Liver (tissue), 9 donors: ENCODE measurements around the gene MTHFD2L. TPM values are rescaled to one million over a fixed set of nuclear protein-coding genes. Genes with fewer than 3 reads are reported as not detected.

ENCODE experiments used
- DNase-seq: peaks from one replicate; pipeline ENCODE4 v3.0.0-alpha.2; 2017; ENCODE audit warnings: low spot score
- H3K27ac ChIP-seq, 2 donors: one replicate each; pipeline ENCODE4 v1.7.0; 2013; ENCODE audit warnings: inconsistent platforms in 2 of 2, low read length in 2 of 2, control low read depth in 1 of 2, low read depth in 1 of 2, mild to moderate bottlenecking in 1 of 2
- H3K27me3 ChIP-seq, 4 donors: one replicate each; pipeline versions ENCODE4 v1.6.1 to v1.7.0; 2013; ENCODE audit warnings: low read length in 3 of 4, inconsistent platforms in 1 of 4, mild to moderate bottlenecking in 1 of 4, moderate library complexity in 1 of 4; ENCODE audit not compliant: control insufficient read depth in 4 of 4, insufficient read depth in 4 of 4
- H3K36me3 ChIP-seq, 4 donors: one replicate each; pipeline versions ENCODE4 v1.6.1 to v1.7.0; 2013; ENCODE audit warnings: low read length in 3 of 4, mild to moderate bottlenecking in 3 of 4, low read depth in 1 of 4, moderate library complexity in 1 of 4; ENCODE audit not compliant: control insufficient read depth in 4 of 4, insufficient read depth in 3 of 4
- H3K4me1 ChIP-seq, 4 donors: one replicate each; pipeline versions ENCODE4 v1.6.1 to v1.7.0; 2013; ENCODE audit warnings: low read length in 3 of 4, mild to moderate bottlenecking in 3 of 4, moderate library complexity in 1 of 4; ENCODE audit not compliant: control insufficient read depth in 4 of 4, insufficient read depth in 4 of 4
- H3K4me3 ChIP-seq, 3 donors: one replicate each; pipeline versions ENCODE4 v1.6.1 to v1.7.0; 2013; ENCODE audit warnings: low read length in 3 of 3, control low read depth in 1 of 3, low read depth in 1 of 3, mild to moderate bottlenecking in 1 of 3
- H3K9ac ChIP-seq, 2 donors: one replicate each; pipeline ENCODE4 v1.7.0; 2013; ENCODE audit warnings: low read length in 2 of 2, mild to moderate bottlenecking in 2 of 2, moderate library complexity in 2 of 2, control low read depth in 1 of 2, low read depth in 1 of 2
- H3K9me3 ChIP-seq, 4 donors: one replicate each; pipeline versions ENCODE4 v1.6.1 to v1.7.0; 2013; ENCODE audit warnings: low read length in 3 of 4; ENCODE audit not compliant: control insufficient read depth in 4 of 4
- EGR1 ChIP-seq, 2 donors: IDR thresholded peaks; 2 replicates each; pipeline ENCODE4 v1.6.1; 2016 to 2018; ENCODE audit warnings: antibody characterized with exemption in 2 of 2, low read depth in 2 of 2
- FOXA1 ChIP-seq: IDR thresholded peaks from 2 replicates; pipeline ENCODE4 v1.6.1; 2016; ENCODE audit warnings: antibody characterized with exemption
- FOXA2 ChIP-seq: IDR thresholded peaks from 2 replicates; pipeline ENCODE4 v1.6.1; 2016; ENCODE audit warnings: antibody characterized with exemption
- GABPA ChIP-seq, 2 donors: IDR thresholded peaks in 1 of 2; conservative IDR thresholded peaks in 1 of 2; 2 replicates each; pipeline ENCODE4 v1.6.1; 2016; ENCODE audit warnings: antibody characterized with exemption in 2 of 2, mild to moderate bottlenecking in 1 of 2, moderate library complexity in 1 of 2
- HNF4A ChIP-seq, 2 donors: conservative IDR thresholded peaks; 2 replicates each; pipeline ENCODE4 v1.6.1; 2016; ENCODE audit warnings: antibody characterized with exemption in 2 of 2, mild to moderate bottlenecking in 2 of 2
- HNF4G ChIP-seq: IDR thresholded peaks from 2 replicates; pipeline ENCODE4 v1.6.1; 2016; ENCODE audit warnings: antibody characterized with exemption
- JUND ChIP-seq, 2 donors: IDR thresholded peaks; 2 replicates each; pipeline ENCODE4 v1.6.1; 2016; ENCODE audit warnings: antibody characterized with exemption in 2 of 2
- NR2F2 ChIP-seq: IDR thresholded peaks from 2 replicates; pipeline ENCODE4 v1.6.1; 2016; ENCODE audit warnings: antibody characterized with exemption
- RAD21 ChIP-seq, 2 donors: IDR thresholded peaks; 2 replicates each; pipeline ENCODE4 v1.6.1; 2016; ENCODE audit warnings: antibody characterized with exemption in 2 of 2, mild to moderate bottlenecking in 2 of 2
- RXRA ChIP-seq, 2 donors: IDR thresholded peaks; 2 replicates each; pipeline ENCODE4 v1.6.1; 2017 to 2018; ENCODE audit warnings: antibody characterized with exemption in 2 of 2, mild to moderate bottlenecking in 1 of 2
- SP1 ChIP-seq: IDR thresholded peaks from 2 replicates; pipeline ENCODE4 v1.6.1; 2018; ENCODE audit warnings: antibody characterized with exemption, mild to moderate bottlenecking
- YY1 ChIP-seq: IDR thresholded peaks from 2 replicates; pipeline ENCODE4 v1.6.1; 2016; ENCODE audit warnings: antibody characterized with exemption, mild to moderate bottlenecking
- WGBS: extraction: QIAGEN DNeasy Blood & Tissue Kit; methylation state at CpG from one replicate; pipeline ENCODE4 v1.1.7; 2013; 5-methylcytosine and 5-hydroxymethylcytosine counted together
- polyA plus RNA-seq, 2 donors: library from polyadenylated mRNA; stranded (reverse) in 1 of 2; unstranded in 1 of 2; fragments of 200-250 nt in 1 of 2; fragments of >200 nt in 1 of 2; fragmentation: Nextera tagmentation in 1 of 2; extraction: Ambion mirVana in 1 of 2; gene quantifications; one replicate each; pipeline versions ENCODE4 v1.2.1 to v1.2.3, GENCODE V29; 2013 to 2015
- total RNA-seq, 2 donors: library from RNA; depleted of rRNA; stranded (reverse); fragments of >200 nt; gene quantifications; one replicate each; pipeline ENCODE4 v1.2.3, GENCODE V29; 2014
- TF ChIP-seq, protein P1 (sequence below): IDR thresholded peaks from 2 replicates; pipeline ENCODE4 v1.6.1; 2016; ENCODE audit warnings: antibody characterized with exemption, mild to moderate bottlenecking
- TF ChIP-seq, protein P2 (sequence below): IDR thresholded peaks from 2 replicates; pipeline ENCODE4 v1.6.1; 2016; ENCODE audit warnings: antibody characterized with exemption
- TF ChIP-seq, protein P3 (sequence below): IDR thresholded peaks from 2 replicates; pipeline ENCODE4 v1.6.1; 2016; ENCODE audit warnings: antibody characterized with exemption
- TF ChIP-seq, protein P4 (sequence below): fragments of 150-350 bp; IDR thresholded peaks from 2 replicates; pipeline ENCODE4 v1.5.1; 2017; ENCODE audit warnings: improper control_type of control experiment, low read depth, low read length; ENCODE audit not compliant: missing input control
- TF ChIP-seq, protein P5 (sequence below): IDR thresholded peaks from 2 replicates; pipeline ENCODE4 v1.6.1; 2016; ENCODE audit warnings: antibody characterized with exemption
- donor health status: healthy.
- donor health status: healthy.
- donor health status: healthy.
- donor health status: healthy.
- donor health status: healthy.

MTHFD2L gene
- total and polyA plus RNA-seq, 4 donors, result 7.4 to 51.5 (median 31.1) TPM

DNA sequence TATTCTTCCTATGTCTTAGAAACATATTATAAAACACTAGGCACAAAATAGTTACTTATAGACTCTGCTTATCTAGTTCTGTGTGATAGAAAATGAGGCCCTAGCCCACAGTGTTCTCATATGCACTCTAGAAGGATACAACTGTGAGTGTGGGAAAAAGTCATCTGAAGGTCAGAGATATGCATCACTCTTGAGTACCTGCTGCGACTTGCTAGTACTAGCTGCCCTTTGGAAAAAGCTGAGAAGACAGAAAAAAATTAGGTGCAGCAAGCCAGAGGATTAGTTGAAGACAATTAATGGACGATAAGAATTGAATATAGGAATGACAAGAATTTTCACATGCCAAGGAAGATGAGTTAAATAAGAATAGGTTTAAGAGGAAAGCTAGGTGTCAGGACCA is 61.3 kb downstream of the MTHFD2L start:
- H3K4me3 ChIP-seq, result no peak overlapping the region

DNA sequence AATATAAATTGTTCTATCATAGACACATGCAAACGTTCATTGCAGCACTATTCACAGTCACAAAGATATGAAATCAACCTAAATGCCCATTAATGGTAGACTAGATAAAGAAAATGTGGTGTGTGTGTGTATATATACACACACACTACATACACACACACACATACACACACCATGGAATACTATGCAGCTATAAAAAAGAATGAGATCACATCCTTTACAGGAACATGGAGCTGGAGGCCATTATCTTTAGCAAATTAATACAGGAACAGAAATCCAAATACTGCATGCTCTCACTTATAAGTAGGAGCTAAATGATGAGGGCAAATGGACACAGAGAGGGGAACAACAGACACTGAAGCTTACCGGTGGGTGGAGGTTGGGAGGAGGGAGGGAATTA is 65.2 kb downstream of the MTHFD2L start:
- no peaks in the 10 kb centered on the region for H3K27me3 ChIP-seq
- no peaks in the 10 kb centered on the region for H3K9me3 ChIP-seq
- H3K36me3 ChIP-seq, result peaks cover 0 to 4% (median 0%) of the 10 kb centered on the region in 4 donors
- 94% methylated on average over 2 of the region's 2 CpGs for WGBS
- no peak overlapping the region for H3K9ac ChIP-seq
- no peak overlapping the region for H3K27ac ChIP-seq
- TF ChIP-seq FOXA2 (no peak), HNF4A (conservative IDR thresholded peaks at IDR 0.05) (no peak), JUND (IDR thresholded peaks at IDR 0.05) (no peak), YY1 (no peak), HNF4G (no peak)
- TF ChIP-seq, protein P1, sequence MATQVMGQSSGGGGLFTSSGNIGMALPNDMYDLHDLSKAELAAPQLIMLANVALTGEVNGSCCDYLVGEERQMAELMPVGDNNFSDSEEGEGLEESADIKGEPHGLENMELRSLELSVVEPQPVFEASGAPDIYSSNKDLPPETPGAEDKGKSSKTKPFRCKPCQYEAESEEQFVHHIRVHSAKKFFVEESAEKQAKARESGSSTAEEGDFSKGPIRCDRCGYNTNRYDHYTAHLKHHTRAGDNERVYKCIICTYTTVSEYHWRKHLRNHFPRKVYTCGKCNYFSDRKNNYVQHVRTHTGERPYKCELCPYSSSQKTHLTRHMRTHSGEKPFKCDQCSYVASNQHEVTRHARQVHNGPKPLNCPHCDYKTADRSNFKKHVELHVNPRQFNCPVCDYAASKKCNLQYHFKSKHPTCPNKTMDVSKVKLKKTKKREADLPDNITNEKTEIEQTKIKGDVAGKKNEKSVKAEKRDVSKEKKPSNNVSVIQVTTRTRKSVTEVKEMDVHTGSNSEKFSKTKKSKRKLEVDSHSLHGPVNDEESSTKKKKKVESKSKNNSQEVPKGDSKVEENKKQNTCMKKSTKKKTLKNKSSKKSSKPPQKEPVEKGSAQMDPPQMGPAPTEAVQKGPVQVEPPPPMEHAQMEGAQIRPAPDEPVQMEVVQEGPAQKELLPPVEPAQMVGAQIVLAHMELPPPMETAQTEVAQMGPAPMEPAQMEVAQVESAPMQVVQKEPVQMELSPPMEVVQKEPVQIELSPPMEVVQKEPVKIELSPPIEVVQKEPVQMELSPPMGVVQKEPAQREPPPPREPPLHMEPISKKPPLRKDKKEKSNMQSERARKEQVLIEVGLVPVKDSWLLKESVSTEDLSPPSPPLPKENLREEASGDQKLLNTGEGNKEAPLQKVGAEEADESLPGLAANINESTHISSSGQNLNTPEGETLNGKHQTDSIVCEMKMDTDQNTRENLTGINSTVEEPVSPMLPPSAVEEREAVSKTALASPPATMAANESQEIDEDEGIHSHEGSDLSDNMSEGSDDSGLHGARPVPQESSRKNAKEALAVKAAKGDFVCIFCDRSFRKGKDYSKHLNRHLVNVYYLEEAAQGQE, result no peak
- TF ChIP-seq, protein P2, sequence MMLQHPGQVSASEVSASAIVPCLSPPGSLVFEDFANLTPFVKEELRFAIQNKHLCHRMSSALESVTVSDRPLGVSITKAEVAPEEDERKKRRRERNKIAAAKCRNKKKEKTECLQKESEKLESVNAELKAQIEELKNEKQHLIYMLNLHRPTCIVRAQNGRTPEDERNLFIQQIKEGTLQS, result no peak
- TF ChIP-seq, protein P3, sequence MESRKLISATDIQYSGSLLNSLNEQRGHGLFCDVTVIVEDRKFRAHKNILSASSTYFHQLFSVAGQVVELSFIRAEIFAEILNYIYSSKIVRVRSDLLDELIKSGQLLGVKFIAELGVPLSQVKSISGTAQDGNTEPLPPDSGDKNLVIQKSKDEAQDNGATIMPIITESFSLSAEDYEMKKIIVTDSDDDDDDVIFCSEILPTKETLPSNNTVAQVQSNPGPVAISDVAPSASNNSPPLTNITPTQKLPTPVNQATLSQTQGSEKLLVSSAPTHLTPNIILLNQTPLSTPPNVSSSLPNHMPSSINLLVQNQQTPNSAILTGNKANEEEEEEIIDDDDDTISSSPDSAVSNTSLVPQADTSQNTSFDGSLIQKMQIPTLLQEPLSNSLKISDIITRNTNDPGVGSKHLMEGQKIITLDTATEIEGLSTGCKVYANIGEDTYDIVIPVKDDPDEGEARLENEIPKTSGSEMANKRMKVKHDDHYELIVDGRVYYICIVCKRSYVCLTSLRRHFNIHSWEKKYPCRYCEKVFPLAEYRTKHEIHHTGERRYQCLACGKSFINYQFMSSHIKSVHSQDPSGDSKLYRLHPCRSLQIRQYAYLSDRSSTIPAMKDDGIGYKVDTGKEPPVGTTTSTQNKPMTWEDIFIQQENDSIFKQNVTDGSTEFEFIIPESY, result no peak
- no peak for DNase-seq
- H3K4me1 ChIP-seq, result no peaks in the 10 kb centered on the region
- H3K4me3 ChIP-seq, result no peak overlapping the region

More for the DNA sequence above, 61.3 kb downstream of the MTHFD2L start:
- H3K9me3 ChIP-seq, result no peaks in the 10 kb centered on the region
- WGBS, result 80% methylated on average over 2 of the region's 2 CpGs
- H3K27me3 ChIP-seq, result no peaks in the 10 kb centered on the region
- DNase-seq, result no peak
- no peaks in the 10 kb centered on the region for H3K4me1 ChIP-seq
- no peak for TF ChIP-seq NR2F2
- TF ChIP-seq, protein P2, result no peak
- no peak for TF ChIP-seq GABPA (IDR thresholded peaks at IDR 0.05 in 1 of 2, conservative IDR thresholded peaks at IDR 0.05 in 1 of 2)
- no peak for TF ChIP-seq RAD21 (IDR thresholded peaks at IDR 0.05)
- TF ChIP-seq, protein P3, result no peak
- no peak for TF ChIP-seq FOXA1
- TF ChIP-seq, protein P4, sequence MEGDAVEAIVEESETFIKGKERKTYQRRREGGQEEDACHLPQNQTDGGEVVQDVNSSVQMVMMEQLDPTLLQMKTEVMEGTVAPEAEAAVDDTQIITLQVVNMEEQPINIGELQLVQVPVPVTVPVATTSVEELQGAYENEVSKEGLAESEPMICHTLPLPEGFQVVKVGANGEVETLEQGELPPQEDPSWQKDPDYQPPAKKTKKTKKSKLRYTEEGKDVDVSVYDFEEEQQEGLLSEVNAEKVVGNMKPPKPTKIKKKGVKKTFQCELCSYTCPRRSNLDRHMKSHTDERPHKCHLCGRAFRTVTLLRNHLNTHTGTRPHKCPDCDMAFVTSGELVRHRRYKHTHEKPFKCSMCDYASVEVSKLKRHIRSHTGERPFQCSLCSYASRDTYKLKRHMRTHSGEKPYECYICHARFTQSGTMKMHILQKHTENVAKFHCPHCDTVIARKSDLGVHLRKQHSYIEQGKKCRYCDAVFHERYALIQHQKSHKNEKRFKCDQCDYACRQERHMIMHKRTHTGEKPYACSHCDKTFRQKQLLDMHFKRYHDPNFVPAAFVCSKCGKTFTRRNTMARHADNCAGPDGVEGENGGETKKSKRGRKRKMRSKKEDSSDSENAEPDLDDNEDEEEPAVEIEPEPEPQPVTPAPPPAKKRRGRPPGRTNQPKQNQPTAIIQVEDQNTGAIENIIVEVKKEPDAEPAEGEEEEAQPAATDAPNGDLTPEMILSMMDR, result no peak
- no peak for TF ChIP-seq EGR1 (IDR thresholded peaks at IDR 0.05; ENCODE audit: low read depth in 2 of 2)
- TF ChIP-seq HNF4G, result no peak
- TF ChIP-seq RXRA (IDR thresholded peaks at IDR 0.05), result no peak
- no peak for TF ChIP-seq FOXA2
- no peak for TF ChIP-seq SP1
- TF ChIP-seq JUND (IDR thresholded peaks at IDR 0.05), result no peak
- TF ChIP-seq YY1, result no peak
- TF ChIP-seq, protein P5, sequence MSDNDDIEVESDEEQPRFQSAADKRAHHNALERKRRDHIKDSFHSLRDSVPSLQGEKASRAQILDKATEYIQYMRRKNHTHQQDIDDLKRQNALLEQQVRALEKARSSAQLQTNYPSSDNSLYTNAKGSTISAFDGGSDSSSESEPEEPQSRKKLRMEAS, result no peak
- peaks cover 0 to 3% (median 0%) of the 10 kb centered on the region in 4 donors for H3K36me3 ChIP-seq
- H3K27ac ChIP-seq, result no peak overlapping the region
- H3K9ac ChIP-seq, result no peak overlapping the region
